GM12878 (cell line): Measurements from ENCODE around the gene NT5DC4. TPM values are rescaled to one million over a fixed set of nuclear protein-coding genes. Genes with fewer than 3 reads are reported as not detected.

Experiments
- ATAC-seq: fragments of 200-7000 bp; cut with Tn5 transposase; 3 replicates; pipeline ENCODE4 v1.9.1; 2020; ENCODE audit warnings: mild to moderate bottlenecking, moderate library complexity
- BruUV-seq: library from RNA; stranded (reverse); fragments of 400-500 nt; replicated peaks from 2 replicates; lab custom pipeline; 2021; lab: Mats Ljungman, UMichigan
- CTCF ChIA-PET: fragments of 300-600 bp; sonication (Branson Sonifier 250); formaldehyde crosslinking; extraction: SDS; loops from one replicate; lab custom pipeline; 2021; ENCODE audit warnings: inconsistent platforms; lab: Yijun Ruan, JAX
- POLR2A ChIA-PET: fragments of 350-600 bp; formaldehyde crosslinking; extraction: SDS; loops from one replicate; lab custom pipeline; 2021; ENCODE audit warnings: inconsistent platforms; lab: Charles Lee
- RAD21 ChIA-PET: fragments of 300-600 bp; sonication (Branson Sonifier 250); formaldehyde crosslinking; loops from one replicate; lab custom pipeline; 2023; ENCODE audit warnings: antibody characterized with exemption; ENCODE audit not compliant: unreplicated experiment; lab: Charles Lee
- SMC1A ChIA-PET: fragments of 300-600 bp; sonication (Branson Sonifier 250); formaldehyde crosslinking; loops from one replicate; lab custom pipeline; 2023; ENCODE audit not compliant: unreplicated experiment, uncharacterized antibody; lab: Charles Lee
- DNase-seq: peaks from one replicate; pipeline ENCODE4 v3.0.0-alpha.2; 2011; ENCODE audit warnings: low read depth, low spot score
- FAIRE-seq: peaks from 3 replicates; lab custom pipeline; 2011; peaks lifted over from hg19 to GRCh38; lab: Jason Lieb, UNC
- H2AFZ ChIP-seq: 2 replicates; pipeline ENCODE4 v1.6.0; 2011; ENCODE audit warnings: low read depth, low read length, control low read depth; ENCODE audit not compliant: control insufficient read depth
- H3K27ac ChIP-seq: 2 replicates; pipeline ENCODE4 v1.5.1; 2011; ENCODE audit warnings: control low read depth; ENCODE audit not compliant: control insufficient read depth, insufficient read depth
- H3K27me3 ChIP-seq, 2 experiments: replicated peaks in 1 of 2; 2 replicates each; pipeline versions ENCODE4 v1.6.0 to v1.6.1; 2011; ENCODE audit warnings: low read length in 1 of 2; ENCODE audit not compliant: control insufficient read depth in 2 of 2, insufficient read depth in 2 of 2
- H3K36me3 ChIP-seq, 2 experiments: 2 replicates each; pipeline ENCODE4 v1.5.1; 2011; ENCODE audit warnings: low read length in 1 of 2; ENCODE audit not compliant: control insufficient read depth in 2 of 2, insufficient read depth in 2 of 2
- H3K4me1 ChIP-seq: 2 replicates; pipeline ENCODE4 v1.6.1; 2011; ENCODE audit warnings: mild to moderate bottlenecking, low read length, moderate library complexity, mixed read lengths; ENCODE audit not compliant: control insufficient read depth, insufficient read depth
- H3K4me2 ChIP-seq: 2 replicates; pipeline ENCODE4 v1.6.0; 2011; ENCODE audit warnings: control low read depth; ENCODE audit not compliant: control insufficient read depth, insufficient read depth
- H3K4me3 ChIP-seq: fragments of 200-600 bp; sonication (generic); 2 replicates; pipeline ENCODE4 v1.5.1; 2016
- H3K79me2 ChIP-seq: 2 replicates; pipeline ENCODE4 v1.6.0; 2011; ENCODE audit warnings: low read length; ENCODE audit not compliant: control insufficient read depth, insufficient read depth
- H3K9ac ChIP-seq: 2 replicates; pipeline ENCODE4 v1.8.0; 2011; ENCODE audit warnings: low read length, control low read depth, mixed read lengths; ENCODE audit not compliant: control insufficient read depth, insufficient read depth
- H3K9me3 ChIP-seq: replicated peaks from 3 replicates; pipeline ENCODE4 v1.5.1; 2011; ENCODE audit warnings: mild to moderate bottlenecking, low read length; ENCODE audit not compliant: control insufficient read depth, insufficient read depth
- H4K20me1 ChIP-seq: 2 replicates; pipeline ENCODE4 v1.6.0; 2011; ENCODE audit not compliant: control insufficient read depth, insufficient read depth
- JUND ChIP-seq: IDR thresholded peaks from 2 replicates; pipeline ENCODE4 v1.6.1; 2012; ENCODE audit warnings: low read depth, mild to moderate bottlenecking, low read length, improper control_type of control experiment, moderate library complexity
- KAT2A ChIP-seq: conservative IDR thresholded peaks from 2 replicates; pipeline ENCODE4 v1.6.1; 2011; ENCODE audit warnings: low read depth, low read length; ENCODE audit not compliant: control insufficient read depth
- NFIC ChIP-seq: IDR thresholded peaks from 2 replicates; pipeline ENCODE4 v1.6.1; 2012; ENCODE audit warnings: low read depth, mild to moderate bottlenecking, inconsistent platforms, low read length, moderate library complexity
- WGBS: methylation state at CpG from one replicate; pipeline ENCODE4 v1.1.6; 2016; ENCODE audit warnings: low lambda C conversion rate; ENCODE audit not compliant: insufficient replicate concordance, insufficient coverage; ENCODE audit errors: missing lambda C conversion rate; 5-methylcytosine and 5-hydroxymethylcytosine counted together
- in situ Hi-C: fragments of 300-500 bp; cut with MboI; formaldehyde crosslinking; loops from 9 replicates; pipeline ENCODE4 v1.14.3; 2018; ENCODE audit warnings: mixed read lengths
- intact Hi-C: fragments of 100-400 bp; cut with micrococcal nuclease; formaldehyde crosslinking; loops from one replicate; pipeline ENCODE4 v1.14.2; 2022; ENCODE audit not compliant: unreplicated experiment
- polyA plus RNA-seq, 11 experiments: library from polyadenylated mRNA; depleted of rRNA in 4 of 11; unstranded in 6 of 11; stranded (reverse) in 5 of 11; fragments of >200 nt; fragmentation: Nextera tagmentation in 4 of 11; fragmentation: Illumina TruSeq in 1 of 11; extraction: Ambion mirVana in 4 of 11; extraction: Trizol in 1 of 11; gene quantifications; 1 replicate in 1 of 11; 2 replicates in 10 of 11; pipeline versions ENCODE4 v1.2.1 to v1.2.3, GENCODE V29; 2011 to 2016; ENCODE audit warnings: inconsistent platforms in 2 of 11, missing spikeins in 2 of 11, low read depth in 1 of 11
- total RNA-seq, 4 experiments: library from RNA; depleted of rRNA in 3 of 4; stranded (reverse); fragments of >200 nt in 3 of 4; fragmentation: Illumina TruSeq in 1 of 4; extraction: Trizol in 1 of 4; gene quantifications; 2 replicates each; pipeline versions ENCODE4 v1.2.1 to v1.2.3, GENCODE V29; 2013 to 2021
- TF ChIP-seq, protein P1 (sequence below): fragments of 450-650 bp; IDR thresholded peaks from 2 replicates; pipeline ENCODE4 v1.6.1; 2017; ENCODE audit warnings: borderline replicate concordance

Gene NT5DC4
- total and polyA plus RNA-seq, 10 of the 15 experiments (the other 5 are each of a cell fraction or from before 2014, with no cell fraction given), result 0.04 to 2.6 (median 0.32) TPM; not detected in 2

DNA sequence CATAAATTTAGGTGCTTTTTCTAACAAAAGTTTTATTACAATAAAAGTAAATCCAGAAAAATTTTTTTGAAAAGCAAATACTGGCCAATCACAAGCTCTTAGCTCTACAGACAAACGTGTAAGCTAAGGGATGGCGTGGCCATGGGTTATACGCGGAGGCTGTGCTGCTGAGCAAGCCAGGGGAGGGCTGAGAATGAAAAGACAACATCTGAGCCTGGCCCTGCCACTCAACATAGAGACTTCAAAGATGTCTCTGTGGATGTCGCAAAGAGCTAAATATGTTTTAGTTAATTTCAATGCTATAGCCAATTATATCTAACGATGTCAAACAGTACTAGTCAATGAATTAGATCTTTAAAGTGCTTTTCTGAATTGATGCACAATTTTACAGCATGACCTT is 33.3 kb upstream of the NT5DC4 start:
- H3K27ac ChIP-seq, result no peak overlapping the region
- RAD21 ChIA-PET, result interaction anchor here (1.4 to 9.9 kb wide), 3 partner anchors 18 to 57 kb away, joined by 4 to 213 read pairs (median 45); no protein-coding TSS in a partner anchor
- H3K4me3 ChIP-seq, result no peak overlapping the region
- H3K79me2 ChIP-seq, result no peaks in the 10 kb centered on the region
- CTCF ChIA-PET, result interaction anchor here (11.7 to 11.9 kb wide), 2 partner anchors 39 to 57 kb away, joined by 209 to 313 read pairs; no protein-coding TSS in a partner anchor
- H3K9me3 ChIP-seq, result no peaks in the 10 kb centered on the region
- 96% methylated on average over 6 of the region's 6 CpGs for WGBS
- H4K20me1 ChIP-seq, result no peaks in the 10 kb centered on the region
- H2AFZ ChIP-seq, result no peak overlapping the region
- no peak overlapping the region for H3K4me2 ChIP-seq
- DNase-seq (no peak), FAIRE-seq (no peak), ATAC-seq (no peak)
- BruUV-seq, result no TSS peak
- intact Hi-C loops, result no loop called here
- in situ Hi-C loops, result no loop called here
- H3K36me3 ChIP-seq, result no peaks in the 10 kb centered on the region
- no peak overlapping the region for H3K9ac ChIP-seq
- no peaks in the 10 kb centered on the region for H3K27me3 ChIP-seq
- SMC1A ChIA-PET, result interaction anchor here (0.6 to 14.2 kb wide), 9 partner anchors 13 to 87 kb away, joined by 3 to 272 read pairs (median 6); no protein-coding TSS in a partner anchor
- POLR2A ChIA-PET, result interaction anchor here (1.0 kb wide), 1 partner anchor 42 kb away, joined by 3 read pairs; no protein-coding TSS in a partner anchor
- TF ChIP-seq KAT2A (no peak), NFIC (no peak), JUND (no peak)
- TF ChIP-seq, protein P1, sequence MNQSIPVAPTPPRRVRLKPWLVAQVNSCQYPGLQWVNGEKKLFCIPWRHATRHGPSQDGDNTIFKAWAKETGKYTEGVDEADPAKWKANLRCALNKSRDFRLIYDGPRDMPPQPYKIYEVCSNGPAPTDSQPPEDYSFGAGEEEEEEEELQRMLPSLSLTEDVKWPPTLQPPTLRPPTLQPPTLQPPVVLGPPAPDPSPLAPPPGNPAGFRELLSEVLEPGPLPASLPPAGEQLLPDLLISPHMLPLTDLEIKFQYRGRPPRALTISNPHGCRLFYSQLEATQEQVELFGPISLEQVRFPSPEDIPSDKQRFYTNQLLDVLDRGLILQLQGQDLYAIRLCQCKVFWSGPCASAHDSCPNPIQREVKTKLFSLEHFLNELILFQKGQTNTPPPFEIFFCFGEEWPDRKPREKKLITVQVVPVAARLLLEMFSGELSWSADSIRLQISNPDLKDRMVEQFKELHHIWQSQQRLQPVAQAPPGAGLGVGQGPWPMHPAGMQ, result no peak
- H3K4me1 ChIP-seq, result peaks cover 32% of the 10 kb centered on the region
